BJ (cell line): Measurements from ENCODE around the gene ANO2. TPM values are rescaled to one million over a fixed set of nuclear protein-coding genes. Genes with fewer than 3 reads are reported as not detected.
"Not testable (repeated sequence)": the region's sequence is repeated elsewhere in the genome, so short reads cannot be mapped to it uniquely, and the experiment has no call there.

ENCODE experiments used
- CTCF ChIA-PET: fragments of 350-600 bp; formaldehyde crosslinking; extraction: SDS; loops from one replicate; lab custom pipeline; 2021; ENCODE audit warnings: antibody characterized with exemption, inconsistent platforms; lab: Yijun Ruan, JAX
- POLR2A ChIA-PET: fragments of 300-600 bp; sonication (Branson Sonifier 250); formaldehyde crosslinking; extraction: SDS; loops from one replicate; lab custom pipeline; 2021; ENCODE audit warnings: antibody characterized with exemption; lab: Charles Lee
- DNase-seq: peaks from one replicate; pipeline ENCODE4 v3.0.0-alpha.2; 2011; ENCODE audit warnings: low read depth
- H3K27me3 ChIP-seq: 2 replicates; pipeline ENCODE4 v1.6.0; 2011; ENCODE audit warnings: low read length; ENCODE audit not compliant: control insufficient read depth, insufficient read depth
- H3K36me3 ChIP-seq: 2 replicates; pipeline ENCODE4 v1.5.1; 2011; ENCODE audit warnings: low read length; ENCODE audit not compliant: control insufficient read depth, insufficient read depth
- H3K4me3 ChIP-seq: 2 replicates; pipeline ENCODE4 v1.5.1; 2011; ENCODE audit warnings: low read depth, mild to moderate bottlenecking, control low read depth, low read length
- polyA plus RNA-seq: library from polyadenylated mRNA; depleted of rRNA; stranded (reverse); fragments of >200 nt; gene quantifications from 2 replicates; pipeline ENCODE4 v1.2.3, GENCODE V29; 2011
- TF ChIP-seq, protein P1 (sequence below): IDR thresholded peaks from 2 replicates; pipeline ENCODE4 v1.5.1; 2011; ENCODE audit warnings: low read depth, mild to moderate bottlenecking, control low read depth, inconsistent platforms, low read length, moderate library complexity; ENCODE audit not compliant: insufficient read depth

Gene ANO2
- polyA plus RNA-seq, 1 experiment, result 0.10 TPM

DNA sequence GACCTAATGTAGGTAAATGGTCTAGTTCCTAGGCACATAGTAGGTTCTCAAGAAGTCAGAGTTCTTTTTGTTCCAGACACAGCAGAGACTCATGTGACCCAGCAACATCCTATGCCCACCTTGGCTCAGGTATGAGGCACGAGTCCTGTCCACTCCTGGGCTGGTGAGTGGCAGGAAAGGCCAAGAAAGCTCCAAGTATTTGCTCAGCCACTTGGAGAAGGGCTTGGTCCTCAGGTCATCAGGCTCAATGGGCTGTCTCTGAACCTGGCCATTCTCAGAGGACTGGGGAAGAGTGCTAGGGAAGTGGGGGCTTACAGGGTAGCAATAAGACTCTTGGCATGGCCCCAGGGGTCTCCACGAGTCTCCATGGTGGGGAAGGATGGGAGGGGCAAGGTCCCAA, 260.1 kb downstream of the ANO2 start:
- POLR2A ChIA-PET, result no interaction called here
- TF ChIP-seq, protein P1, sequence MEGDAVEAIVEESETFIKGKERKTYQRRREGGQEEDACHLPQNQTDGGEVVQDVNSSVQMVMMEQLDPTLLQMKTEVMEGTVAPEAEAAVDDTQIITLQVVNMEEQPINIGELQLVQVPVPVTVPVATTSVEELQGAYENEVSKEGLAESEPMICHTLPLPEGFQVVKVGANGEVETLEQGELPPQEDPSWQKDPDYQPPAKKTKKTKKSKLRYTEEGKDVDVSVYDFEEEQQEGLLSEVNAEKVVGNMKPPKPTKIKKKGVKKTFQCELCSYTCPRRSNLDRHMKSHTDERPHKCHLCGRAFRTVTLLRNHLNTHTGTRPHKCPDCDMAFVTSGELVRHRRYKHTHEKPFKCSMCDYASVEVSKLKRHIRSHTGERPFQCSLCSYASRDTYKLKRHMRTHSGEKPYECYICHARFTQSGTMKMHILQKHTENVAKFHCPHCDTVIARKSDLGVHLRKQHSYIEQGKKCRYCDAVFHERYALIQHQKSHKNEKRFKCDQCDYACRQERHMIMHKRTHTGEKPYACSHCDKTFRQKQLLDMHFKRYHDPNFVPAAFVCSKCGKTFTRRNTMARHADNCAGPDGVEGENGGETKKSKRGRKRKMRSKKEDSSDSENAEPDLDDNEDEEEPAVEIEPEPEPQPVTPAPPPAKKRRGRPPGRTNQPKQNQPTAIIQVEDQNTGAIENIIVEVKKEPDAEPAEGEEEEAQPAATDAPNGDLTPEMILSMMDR, result no peak
- no peak for DNase-seq
- no peaks in the 10 kb centered on the region for H3K27me3 ChIP-seq
- CTCF ChIA-PET, result no interaction called here
- no peaks in the 10 kb centered on the region for H3K36me3 ChIP-seq
- no peak overlapping the region for H3K4me3 ChIP-seq

DNA sequence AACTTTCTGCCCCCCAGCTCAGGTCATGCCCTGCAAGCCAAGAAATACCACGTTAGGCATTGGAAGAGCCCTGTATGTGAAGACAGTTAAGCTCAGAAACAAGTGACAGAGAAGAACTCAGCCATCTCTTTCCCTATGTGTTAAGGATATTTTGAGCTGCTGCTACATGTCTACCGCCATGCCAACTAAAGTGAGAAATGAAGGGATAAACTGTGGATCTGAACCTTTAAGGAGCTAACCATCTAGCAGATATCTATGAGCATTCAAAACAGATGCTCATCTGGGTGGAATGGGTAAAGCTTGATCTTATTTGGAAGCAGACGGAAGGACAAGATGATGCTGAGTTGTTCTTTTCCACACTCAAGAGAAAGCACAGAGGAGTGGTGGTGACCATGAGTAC, 262.5 kb downstream of the ANO2 start:
- H3K36me3 ChIP-seq, result no peaks in the 10 kb centered on the region
- no peak for DNase-seq
- TF ChIP-seq, protein P1, result no peak
- H3K27me3 ChIP-seq, result no peaks in the 10 kb centered on the region
- ChIA-PET CTCF (no interaction called here), POLR2A (no interaction called here)
- no peak overlapping the region for H3K4me3 ChIP-seq

DNA sequence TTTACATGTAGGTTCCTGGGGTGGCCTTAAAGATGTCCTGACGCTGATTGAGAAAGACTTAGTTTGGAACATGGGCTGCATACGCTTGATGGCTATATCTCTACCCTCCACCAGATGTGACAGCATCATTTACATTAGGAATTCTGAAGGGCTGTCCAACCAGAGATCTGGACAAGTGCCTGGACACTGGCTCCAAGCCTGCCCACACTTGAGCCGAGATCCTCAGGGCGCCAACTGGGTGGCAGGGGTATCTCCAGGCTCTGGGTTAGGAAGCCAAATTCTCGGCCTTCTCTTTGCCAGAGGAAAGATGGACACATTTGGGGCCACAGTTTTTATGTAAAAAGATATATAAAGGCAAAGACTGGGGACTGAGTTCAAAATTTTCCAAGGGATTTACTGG, 266.9 kb downstream of the ANO2 start:
- Histone ChIP-seq H3K4me3 (no peak overlapping the region), H3K36me3 (no peaks in the 10 kb centered on the region), H3K27me3 (no peaks in the 10 kb centered on the region)
- DNase-seq, result no peak
- ChIA-PET CTCF (no interaction called here), POLR2A (no interaction called here)
- TF ChIP-seq, protein P1, result no peak

DNA sequence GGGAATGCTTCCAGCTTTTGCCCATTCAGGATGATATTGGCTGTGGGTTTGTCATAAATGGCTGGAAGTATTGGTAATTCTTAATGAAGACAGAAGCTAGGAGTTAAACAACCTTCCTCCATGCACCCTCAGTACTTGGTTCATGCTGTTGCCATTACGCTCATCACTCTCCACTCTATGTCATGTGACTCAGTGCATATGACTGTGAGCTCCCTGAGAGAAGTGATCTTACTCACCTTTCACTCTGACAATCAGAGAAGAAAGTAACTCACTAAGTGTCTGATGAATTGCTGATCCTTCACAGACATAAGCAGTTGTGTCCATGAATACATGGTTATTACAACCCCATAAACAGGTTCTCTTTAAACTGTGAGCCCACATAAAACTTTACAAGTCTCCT, 275.4 kb downstream of the ANO2 start:
- CTCF ChIA-PET, H3K27me3 ChIP-seq, H3K4me3 ChIP-seq, POLR2A ChIA-PET, H3K36me3 ChIP-seq, DNase-seq: not testable (repeated sequence)

DNA sequence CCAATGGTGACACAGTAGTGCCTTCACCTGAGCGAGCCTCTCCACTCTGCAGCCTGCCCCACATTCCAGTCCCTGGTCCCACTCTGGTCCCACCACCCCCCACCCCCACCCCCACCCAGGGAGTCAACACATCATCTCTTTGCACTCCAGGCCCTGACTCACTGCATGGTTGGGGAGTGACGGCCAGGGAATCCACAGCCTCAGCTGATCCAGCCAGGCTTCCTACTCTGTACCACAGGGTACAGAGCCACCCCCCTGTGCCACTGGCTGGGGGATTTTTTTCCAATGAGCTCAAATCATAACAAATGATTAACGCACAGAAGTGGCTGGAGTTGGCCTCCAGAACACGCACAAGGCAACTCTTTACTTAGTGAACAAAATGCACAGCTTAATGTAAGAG, 279.4 kb downstream of the ANO2 start:
- no peak overlapping the region for H3K4me3 ChIP-seq
- TF ChIP-seq, protein P1, result no peak
- DNase-seq, result peak; percentile 25
- H3K27me3 ChIP-seq, result no peaks in the 10 kb centered on the region
- POLR2A ChIA-PET, result no interaction called here
- no peaks in the 10 kb centered on the region for H3K36me3 ChIP-seq
- CTCF ChIA-PET, result interaction anchor here (1.0 to 1.4 kb wide), 2 partner anchors 17 to 644 kb away, joined by 3 to 6 read pairs; no protein-coding TSS in a partner anchor

DNA sequence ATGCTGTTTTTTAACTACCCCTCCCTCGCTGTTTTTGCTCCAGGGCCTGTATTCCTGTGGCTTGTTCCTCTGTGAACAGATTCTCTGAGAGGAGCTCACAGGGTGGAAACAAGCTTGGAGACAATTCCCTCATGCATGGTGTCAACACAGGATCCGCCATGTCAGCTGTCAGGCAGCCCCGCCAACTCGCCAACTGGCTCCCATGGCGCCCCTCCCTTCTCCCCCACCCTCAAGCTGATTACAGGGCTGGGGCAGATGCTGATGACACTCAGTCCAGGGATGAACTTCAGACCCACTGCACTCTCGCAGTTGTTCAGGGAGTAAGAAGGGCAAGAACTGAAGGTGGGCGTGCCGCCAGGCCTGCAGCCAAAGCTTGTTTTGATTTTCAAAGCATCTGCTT, 283.2 kb downstream of the ANO2 start:
- ChIA-PET CTCF (interaction anchor here (3.5 kb wide), 1 partner anchor 12 kb away, joined by 25 read pairs; no protein-coding TSS in a partner anchor), POLR2A (no interaction called here)
- TF ChIP-seq, protein P1, result no peak
- H3K27me3 ChIP-seq, result no peaks in the 10 kb centered on the region
- no peak for DNase-seq
- H3K4me3 ChIP-seq, result no peak overlapping the region
- H3K36me3 ChIP-seq, result no peaks in the 10 kb centered on the region
